ENCODE results near the gene ENTPD3. TPM values are rescaled to one million over a fixed set of nuclear protein-coding genes. Genes with fewer than 3 reads are reported as not detected.

ENTPD3 gene
- total RNA-seq, 1 donor = 0.36 TPM

- H3K79me2 ChIP-seq (ENCODE audit: insufficient read depth, low read length) = no peaks in the 10 kb centered on the region
- DNase-seq (ENCODE audit: insufficient read length, low spot score, missing footprints) = no peak
- no peak for TF ChIP-seq CTCF (IDR thresholded peaks at IDR 0.05; ENCODE audit: extremely low read depth, low read depth, low read length)
- no peaks in the 10 kb centered on the region for H3K9me3 ChIP-seq (ENCODE audit: low read depth, low read length)
- no peak overlapping the region for H3K4me2 ChIP-seq (ENCODE audit: insufficient read depth, low read length)
- no peaks in the 10 kb centered on the region for H4K20me1 ChIP-seq (ENCODE audit: insufficient read depth, low read length)
- H3K36me3 ChIP-seq (ENCODE audit: insufficient read depth, low read length) = no peaks in the 10 kb centered on the region
- peaks cover 11% of the 10 kb centered on the region for H3K4me1 ChIP-seq (ENCODE audit: insufficient read depth, low read length)
- no peak overlapping the region for H3K27ac ChIP-seq (ENCODE audit: low read depth, low read length)
- H2AFZ ChIP-seq (ENCODE audit: low read length) = no peak overlapping the region
- no peaks in the 10 kb centered on the region for H3K27me3 ChIP-seq (ENCODE audit: insufficient read depth, low read length)
- H3K4me3 ChIP-seq (ENCODE audit: insufficient read depth, low read length) = no peak overlapping the region
Observed at GRCh38 chr3:40450438-40450837, 63.5 kb downstream of the ENTPD3 start.

- H3K79me2 ChIP-seq (ENCODE audit: insufficient read depth, low read length) = no peaks in the 10 kb centered on the region
- H3K4me3 ChIP-seq (ENCODE audit: insufficient read depth, low read length) = no peak overlapping the region
- H3K9me3 ChIP-seq (ENCODE audit: low read depth, low read length) = no peaks in the 10 kb centered on the region
- no peaks in the 10 kb centered on the region for H3K27me3 ChIP-seq (ENCODE audit: insufficient read depth, low read length)
- no peaks in the 10 kb centered on the region for H4K20me1 ChIP-seq (ENCODE audit: insufficient read depth, low read length)
- TF ChIP-seq CTCF (IDR thresholded peaks at IDR 0.05; ENCODE audit: extremely low read depth, low read depth, low read length) = no peak
- DNase-seq (ENCODE audit: insufficient read length, low spot score, missing footprints) = no peak
- H3K4me1 ChIP-seq (ENCODE audit: insufficient read depth, low read length) = peaks cover 11% of the 10 kb centered on the region
- no peak overlapping the region for H2AFZ ChIP-seq (ENCODE audit: low read length)
- no peak overlapping the region for H3K27ac ChIP-seq (ENCODE audit: low read depth, low read length)
- no peak overlapping the region for H3K4me2 ChIP-seq (ENCODE audit: insufficient read depth, low read length)
- no peaks in the 10 kb centered on the region for H3K36me3 ChIP-seq (ENCODE audit: insufficient read depth, low read length)
Observed at GRCh38 chr3:40451551-40451950, 64.6 kb downstream of the ENTPD3 start.

GRCh38 chr3:40452057-40452456, 65.1 kb downstream of the ENTPD3 start:
- H3K9me3 ChIP-seq (ENCODE audit: low read depth, low read length) = no peaks in the 10 kb centered on the region
- no peaks in the 10 kb centered on the region for H4K20me1 ChIP-seq (ENCODE audit: insufficient read depth, low read length)
- no peaks in the 10 kb centered on the region for H3K79me2 ChIP-seq (ENCODE audit: insufficient read depth, low read length)
- H3K4me3 ChIP-seq (ENCODE audit: insufficient read depth, low read length) = peak overlapping the region; percentile 83
- H3K27ac ChIP-seq (ENCODE audit: low read depth, low read length) = no peak overlapping the region
- peak overlapping the region; percentile 98 for H2AFZ ChIP-seq (ENCODE audit: low read length)
- no peaks in the 10 kb centered on the region for H3K36me3 ChIP-seq (ENCODE audit: insufficient read depth, low read length)
- H3K4me2 ChIP-seq (ENCODE audit: insufficient read depth, low read length) = peak overlapping the region; percentile 97
- DNase-seq (ENCODE audit: insufficient read length, low spot score, missing footprints) = no peak
- H3K4me1 ChIP-seq (ENCODE audit: insufficient read depth, low read length) = peaks cover 11% of the 10 kb centered on the region
- no peak for TF ChIP-seq CTCF (IDR thresholded peaks at IDR 0.05; ENCODE audit: extremely low read depth, low read depth, low read length)
- H3K27me3 ChIP-seq (ENCODE audit: insufficient read depth, low read length) = no peaks in the 10 kb centered on the region

- peak overlapping the region; percentile 97 for H3K4me2 ChIP-seq (ENCODE audit: insufficient read depth, low read length)
- H3K4me3 ChIP-seq (ENCODE audit: insufficient read depth, low read length) = peak overlapping the region; percentile 83
- peak overlapping the region; percentile 87 for H3K27ac ChIP-seq (ENCODE audit: low read depth, low read length)
- H3K79me2 ChIP-seq (ENCODE audit: insufficient read depth, low read length) = peaks cover 4% of the 10 kb centered on the region
- H3K4me1 ChIP-seq (ENCODE audit: insufficient read depth, low read length) = peaks cover 11% of the 10 kb centered on the region
- DNase-seq (ENCODE audit: insufficient read length, low spot score, missing footprints) = no peak
- peak overlapping the region; percentile 98 for H2AFZ ChIP-seq (ENCODE audit: low read length)
- H3K9me3 ChIP-seq (ENCODE audit: low read depth, low read length) = no peaks in the 10 kb centered on the region
- no peak for TF ChIP-seq CTCF (IDR thresholded peaks at IDR 0.05; ENCODE audit: extremely low read depth, low read depth, low read length)
- H3K36me3 ChIP-seq (ENCODE audit: insufficient read depth, low read length) = no peaks in the 10 kb centered on the region
- peaks cover 1% of the 10 kb centered on the region for H4K20me1 ChIP-seq (ENCODE audit: insufficient read depth, low read length)
- H3K27me3 ChIP-seq (ENCODE audit: insufficient read depth, low read length) = no peaks in the 10 kb centered on the region
Observed at GRCh38 chr3:40452562-40452875, 65.5 kb downstream of the ENTPD3 start.

Data from osteoblast (primary cell).